Right lobe of liver (tissue), 6 donors: Measurements from ENCODE around the gene NR0B1. TPM values are rescaled to one million over a fixed set of nuclear protein-coding genes. Genes with fewer than 3 reads are reported as not detected.

ENCODE experiments used
- ATAC-seq, 4 donors: fragments of 200-7000 bp; cut with Tn5 transposase; one replicate each; pipeline ENCODE4 v1.9.1; 2020; ENCODE audit warnings: mild to moderate bottlenecking in 4 of 4, moderate library complexity in 4 of 4
- DNase-seq, 3 donors: peaks; one replicate each; pipeline ENCODE4 v3.0.0-alpha.2; 2020
- H3K27ac ChIP-seq, 3 donors: fragments of 200-600 bp; one replicate each; pipeline ENCODE4 v1.8.0; 2022
- H3K27me3 ChIP-seq, 2 donors: fragments of 200-600 bp; one replicate each; pipeline ENCODE4 v1.8.0; 2022
- H3K36me3 ChIP-seq, 4 donors: fragments of 200-600 bp; sonication (generic) in 1 of 4; one replicate each; pipeline versions ENCODE4 v1.5.1 to v1.8.0; 2017 to 2022; ENCODE audit warnings: control low read depth in 1 of 4
- H3K4me1 ChIP-seq, 4 donors: fragments of 200-600 bp; sonication (generic) in 1 of 4; one replicate each; pipeline versions ENCODE4 v1.5.1 to v1.8.0; 2017 to 2022; ENCODE audit warnings: control low read depth in 1 of 4
- H3K4me3 ChIP-seq, 3 donors: fragments of 200-600 bp; one replicate each; pipeline ENCODE4 v1.8.0; 2022
- H3K9me3 ChIP-seq, 4 donors: fragments of 200-600 bp; sonication (generic) in 1 of 4; one replicate each; pipeline versions ENCODE4 v1.5.1 to v1.8.0; 2017 to 2022; ENCODE audit warnings: control low read depth in 1 of 4
- POLR2A ChIP-seq: fragments of 450-650 bp; IDR thresholded peaks from one replicate; pipeline ENCODE4 v1.6.1; 2017; ENCODE audit warnings: antibody characterized with exemption, mild to moderate bottlenecking
- whole genome bisulfite sequencing: methylation state at CpG from one replicate; pipeline ENCODE4 v1.1.6; 2018; ENCODE audit warnings: low coverage, low lambda C conversion rate; ENCODE audit not compliant: insufficient coverage; ENCODE audit errors: missing lambda C conversion rate; 5-methylcytosine and 5-hydroxymethylcytosine counted together
- intact Hi-C, 2 donors: fragments of 100-400 bp; cut with DNase I; formaldehyde crosslinking; loops; one replicate each; pipeline versions ENCODE4 v1.11.2 to v1.14.1; 2022
- total RNA-seq, 6 experiments: library from RNA; depleted of rRNA in 2 of 6; stranded (reverse); fragments of >200 nt in 2 of 6; fragmentation: NEBNext Ultra II Directional in 3 of 6; extraction: Animal tissue kit (Norgen Biotek cat#: 25700) in 3 of 6; gene quantifications; one replicate each; pipeline versions ENCODE4 v1.1.0 to v1.2.4, GENCODE V29; 2016 to 2023
- TF ChIP-seq, protein P1 (sequence below), 4 donors: fragments of 200-600 bp in 3 of 4; fragments of 450-650 bp in 1 of 4; IDR thresholded peaks; one replicate each; pipeline versions ENCODE4 v1.5.1 to v1.8.0; 2016 to 2022; ENCODE audit warnings: antibody characterized with exemption in 4 of 4, mild to moderate bottlenecking in 2 of 4
- donor health status: DM: no; HTN: yes; CAD: no.
- donor health status: DM: no; HTN: no; CAD: no.
- donor health status: DM: no; HTN: no; CAD: no.
- donor health status: DM: no; HTN: yes; CAD: no.
- donor health status: DM: no; HTN: yes; CAD: no.

Gene NR0B1
- total RNA-seq, 6 experiments from 2014 or later, result not detected

DNA sequence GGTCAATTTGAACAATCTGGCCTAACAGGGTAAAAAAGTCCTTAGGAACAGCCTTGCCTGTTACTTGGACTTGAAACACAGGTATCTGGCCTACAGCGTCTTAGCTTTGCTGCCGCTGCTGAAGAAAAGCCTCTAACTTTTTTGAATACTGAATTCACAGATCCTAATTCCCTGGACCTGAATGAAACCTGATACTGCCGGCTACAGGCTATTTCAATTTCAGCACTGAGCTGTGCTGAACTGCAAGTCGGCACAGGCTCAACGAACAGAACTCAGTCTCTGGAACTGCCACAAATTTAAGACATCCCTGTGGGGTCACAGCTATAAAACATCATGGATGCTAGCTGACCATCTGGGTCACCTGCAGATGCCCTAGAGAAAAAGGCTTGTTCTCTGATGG lies 7.2 kb downstream of the NR0B1 start:
- no peaks in the 10 kb centered on the region for H3K4me1 ChIP-seq
- ATAC-seq (no peak), DNase-seq (no peak)
- 24% methylated on average over 3 of the region's 5 CpGs for WGBS
- H3K9me3 ChIP-seq, result no peaks in the 10 kb centered on the region
- no peaks in the 10 kb centered on the region for H3K27me3 ChIP-seq
- H3K36me3 ChIP-seq, result no peaks in the 10 kb centered on the region
- H3K27ac ChIP-seq, result no peak overlapping the region
- TF ChIP-seq, protein P1, sequence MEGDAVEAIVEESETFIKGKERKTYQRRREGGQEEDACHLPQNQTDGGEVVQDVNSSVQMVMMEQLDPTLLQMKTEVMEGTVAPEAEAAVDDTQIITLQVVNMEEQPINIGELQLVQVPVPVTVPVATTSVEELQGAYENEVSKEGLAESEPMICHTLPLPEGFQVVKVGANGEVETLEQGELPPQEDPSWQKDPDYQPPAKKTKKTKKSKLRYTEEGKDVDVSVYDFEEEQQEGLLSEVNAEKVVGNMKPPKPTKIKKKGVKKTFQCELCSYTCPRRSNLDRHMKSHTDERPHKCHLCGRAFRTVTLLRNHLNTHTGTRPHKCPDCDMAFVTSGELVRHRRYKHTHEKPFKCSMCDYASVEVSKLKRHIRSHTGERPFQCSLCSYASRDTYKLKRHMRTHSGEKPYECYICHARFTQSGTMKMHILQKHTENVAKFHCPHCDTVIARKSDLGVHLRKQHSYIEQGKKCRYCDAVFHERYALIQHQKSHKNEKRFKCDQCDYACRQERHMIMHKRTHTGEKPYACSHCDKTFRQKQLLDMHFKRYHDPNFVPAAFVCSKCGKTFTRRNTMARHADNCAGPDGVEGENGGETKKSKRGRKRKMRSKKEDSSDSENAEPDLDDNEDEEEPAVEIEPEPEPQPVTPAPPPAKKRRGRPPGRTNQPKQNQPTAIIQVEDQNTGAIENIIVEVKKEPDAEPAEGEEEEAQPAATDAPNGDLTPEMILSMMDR (IDR thresholded peaks at IDR 0.05), result no peak
- no peak for TF ChIP-seq POLR2A
- no peak overlapping the region for H3K4me3 ChIP-seq
- intact Hi-C loops, result no loop called here

DNA sequence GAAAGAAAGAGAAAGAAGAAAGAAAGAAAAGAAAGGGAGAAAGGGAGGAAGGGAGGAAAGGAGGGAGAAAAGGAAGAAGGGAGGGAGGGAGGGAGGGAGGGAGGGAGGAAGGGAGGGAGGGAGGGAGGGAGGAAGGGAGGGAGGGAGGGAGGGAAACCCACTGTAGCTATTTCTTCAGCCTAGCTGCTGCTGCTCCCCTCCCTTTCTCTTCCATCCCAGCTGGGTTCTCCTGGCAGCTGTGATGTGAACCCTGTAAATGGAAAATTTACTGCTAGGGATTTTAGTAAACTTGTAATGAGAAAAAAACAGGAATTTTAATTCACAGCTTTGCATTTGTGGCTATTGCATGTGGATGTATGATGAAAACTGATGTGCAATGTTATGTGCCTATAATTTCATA lies 8.0 kb downstream of the NR0B1 start:
- no peak for DNase-seq

DNA sequence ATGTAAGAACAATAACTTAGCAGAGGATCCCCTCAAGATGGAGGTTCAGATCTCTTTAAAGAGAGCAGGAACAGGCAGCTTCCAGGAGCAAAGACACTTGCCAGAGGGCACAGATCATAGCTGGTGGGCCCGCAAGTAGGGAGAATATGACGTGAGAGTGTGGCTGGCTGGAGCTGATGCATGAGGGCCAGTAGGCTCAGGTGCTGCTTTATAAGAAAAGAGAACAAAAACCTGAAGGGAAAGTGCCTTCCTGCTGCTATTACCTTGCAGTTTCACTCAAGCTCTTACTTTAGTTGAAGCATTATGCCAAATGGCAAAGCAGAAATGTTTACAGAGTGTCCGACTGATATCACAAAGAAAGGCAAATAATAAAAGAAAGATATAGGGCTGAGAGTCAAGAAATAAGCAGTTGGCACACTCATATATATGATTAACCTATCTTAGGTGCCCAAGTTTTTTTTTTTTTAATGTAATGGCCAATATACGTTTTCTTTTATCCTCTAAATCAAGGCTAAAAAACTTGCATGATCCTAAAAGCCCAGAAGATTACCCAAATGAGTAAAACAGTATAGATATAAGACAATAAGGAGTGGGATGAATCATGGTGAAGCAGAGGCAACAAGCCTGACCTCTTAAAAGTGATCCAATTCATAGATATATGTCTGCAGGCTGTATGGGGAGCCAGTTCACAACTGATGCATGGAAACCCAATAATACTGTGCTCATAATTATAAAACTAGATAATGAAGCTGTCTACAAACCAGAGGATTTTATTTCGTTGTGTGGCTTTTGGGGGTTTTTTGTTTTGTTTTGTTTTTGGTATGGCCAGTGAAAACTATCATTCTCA lies 12.6 kb downstream of the NR0B1 start:
- no peaks in the 10 kb centered on the region for H3K36me3 ChIP-seq
- H3K27me3 ChIP-seq, result no peaks in the 10 kb centered on the region
- intact Hi-C loops, result no loop called here
- ATAC-seq (no peak), DNase-seq (no peak)
- no peak overlapping the region for H3K27ac ChIP-seq
- TF ChIP-seq, protein P1 (IDR thresholded peaks at IDR 0.05), result no peak
- no peak for TF ChIP-seq POLR2A
- H3K4me3 ChIP-seq, result no peak overlapping the region
- 28% methylated on average over 5 of the region's 5 CpGs for WGBS
- H3K4me1 ChIP-seq, result no peaks in the 10 kb centered on the region
- H3K9me3 ChIP-seq, result no peaks in the 10 kb centered on the region

More for the DNA sequence above, 8.0 kb downstream of the NR0B1 start:
- Histone ChIP-seq H3K27ac (no peak overlapping the region), H3K36me3 (no peaks in the 10 kb centered on the region), H3K9me3 (no peaks in the 10 kb centered on the region), H3K4me1 (no peaks in the 10 kb centered on the region), H3K27me3 (no peaks in the 10 kb centered on the region), H3K4me3 (no peak overlapping the region)
- intact Hi-C loops, result no loop called here
- no peak for ATAC-seq
- TF ChIP-seq, protein P1 (IDR thresholded peaks at IDR 0.05), result no peak
- TF ChIP-seq POLR2A, result no peak

DNA sequence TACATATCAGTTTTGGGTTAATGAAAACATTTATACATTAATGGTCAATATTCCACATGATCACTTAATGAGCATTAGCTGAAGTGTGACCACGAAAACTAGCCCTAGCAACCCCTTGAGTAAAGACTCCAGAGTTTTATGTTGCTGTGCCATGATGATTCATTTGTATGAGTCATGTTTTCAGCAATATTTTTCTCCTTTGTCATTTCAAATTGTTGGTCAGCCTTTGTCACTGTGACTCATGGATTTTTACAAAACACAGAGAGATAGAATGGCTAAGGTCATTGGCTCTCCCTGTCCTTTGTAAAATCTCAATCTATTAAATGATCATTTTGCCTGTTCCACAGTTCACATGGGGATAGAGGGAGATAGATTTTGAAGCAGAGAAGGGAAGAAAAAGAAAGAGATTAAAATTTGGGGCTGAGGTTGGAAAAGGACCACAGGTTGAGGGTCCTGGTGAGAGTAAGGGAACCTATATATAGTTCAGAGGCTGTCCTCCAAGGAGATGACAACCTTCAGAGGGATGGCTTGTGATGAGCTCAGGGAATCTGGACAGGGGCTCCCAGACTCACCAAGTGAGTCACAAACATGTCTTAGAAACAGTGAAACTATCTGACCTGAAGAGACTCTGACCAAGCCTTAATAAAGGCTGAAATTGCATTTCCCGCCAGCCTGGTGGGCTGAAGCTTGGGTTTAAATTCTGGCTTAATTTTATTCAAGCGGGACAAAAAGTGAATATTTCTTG lies 25.6 kb downstream of the NR0B1 start:
- no peak for TF ChIP-seq POLR2A
- TF ChIP-seq, protein P1 (IDR thresholded peaks at IDR 0.05), result no peak
- intact Hi-C loops, result no loop called here
- H3K27me3 ChIP-seq, result no peaks in the 10 kb centered on the region
- no peaks in the 10 kb centered on the region for H3K36me3 ChIP-seq
- ATAC-seq (peak in 1 of 4 donors; percentile 78), DNase-seq (no peak)
- no peaks in the 10 kb centered on the region for H3K4me1 ChIP-seq
- H3K27ac ChIP-seq, result no peak overlapping the region
- no peaks in the 10 kb centered on the region for H3K9me3 ChIP-seq
- WGBS, result 41% methylated on average over 3 of the region's 3 CpGs
- no peak overlapping the region for H3K4me3 ChIP-seq
